GM18951 (cell line): ENCODE measurements around the gene CACNB4.
"Not testable (repeated sequence)": the region's sequence is repeated elsewhere in the genome, so short reads cannot be mapped to it uniquely, and the experiment has no call there.

Source experiments
- POLR2A ChIP-seq: IDR thresholded peaks from 4 replicates; pipeline ENCODE4 v1.6.1; 2011; ENCODE audit warnings: mild to moderate bottlenecking; ENCODE audit not compliant: insufficient read length, insufficient read depth; ENCODE audit errors: extremely low read depth
- in situ Hi-C: fragments of 300-500 bp; cut with MboI; formaldehyde crosslinking; loops from one replicate; pipeline ENCODE4 v1.12.0; 2022; ENCODE audit warnings: low sequenced_read_pairs, mixed read lengths, inconsistent platforms; ENCODE audit not compliant: unreplicated experiment

CACNB4 gene

GRCh38 chr2:151809073-151809383, 289.8 kb downstream of the CACNB4 start:
- in situ Hi-C loops: no loop called here

DNA sequence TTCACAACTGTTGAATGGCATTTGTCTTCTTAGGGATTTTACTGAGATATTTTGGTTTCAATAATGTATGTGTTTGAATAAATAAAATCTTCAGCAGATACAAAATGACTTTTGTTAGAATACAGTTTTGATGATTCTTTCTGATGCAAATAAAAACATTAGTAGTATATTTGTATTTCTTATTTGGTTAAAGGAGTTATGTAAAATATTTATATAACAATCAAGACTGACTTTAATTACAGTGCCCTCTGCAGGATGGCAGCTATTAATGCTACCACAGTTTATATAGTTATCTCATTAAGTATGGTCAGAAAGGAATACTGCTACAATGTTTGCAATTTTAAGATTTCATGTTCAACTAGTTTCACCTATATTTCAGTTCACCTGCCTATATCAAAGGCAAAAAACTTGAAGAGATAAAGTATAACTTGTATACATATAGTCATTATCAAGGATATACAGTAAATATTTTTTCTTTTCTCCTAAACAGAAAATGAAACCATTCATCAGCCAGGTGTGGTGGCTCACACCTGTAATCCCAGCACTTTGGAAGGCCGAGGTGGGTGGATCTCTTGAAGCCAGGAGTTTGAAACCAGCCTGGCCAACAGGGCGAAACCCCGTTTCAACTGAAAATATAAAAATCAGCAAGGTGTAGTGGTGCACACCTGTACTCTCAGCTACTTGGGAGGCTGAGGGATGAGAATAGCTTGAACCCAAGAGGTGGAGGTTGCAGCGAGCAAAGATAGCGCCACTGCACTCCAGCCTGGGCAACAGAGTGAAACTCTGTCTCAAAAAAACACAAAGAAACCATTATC, 290.4 kb downstream of the CACNB4 start:
- TF ChIP-seq POLR2A: no peak
- in situ Hi-C loops: no loop called here

More at GRCh38 chr2:151809073-151809383, 289.8 kb downstream of the CACNB4 start:
- no peak for TF ChIP-seq POLR2A

DNA sequence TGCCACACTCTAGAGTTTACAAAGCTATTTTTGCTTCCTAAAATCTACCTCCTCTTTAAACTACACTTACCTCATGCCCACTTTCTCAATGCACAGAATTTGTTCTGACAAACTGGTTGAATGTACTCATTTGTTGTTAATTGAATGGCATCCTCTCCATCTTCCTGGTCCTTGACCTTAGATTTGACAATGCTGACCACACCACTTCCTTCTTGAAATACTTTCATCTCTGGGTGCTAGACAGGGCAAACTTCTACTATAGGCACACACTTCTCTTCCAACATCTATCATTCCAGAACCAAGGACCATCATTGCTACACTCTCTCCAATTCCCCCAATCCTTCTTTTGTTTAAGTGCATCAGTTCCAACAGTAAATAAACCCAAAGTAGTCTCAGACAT, 292.9 kb downstream of the CACNB4 start:
- in situ Hi-C loops: no loop called here
- TF ChIP-seq POLR2A: no peak

DNA sequence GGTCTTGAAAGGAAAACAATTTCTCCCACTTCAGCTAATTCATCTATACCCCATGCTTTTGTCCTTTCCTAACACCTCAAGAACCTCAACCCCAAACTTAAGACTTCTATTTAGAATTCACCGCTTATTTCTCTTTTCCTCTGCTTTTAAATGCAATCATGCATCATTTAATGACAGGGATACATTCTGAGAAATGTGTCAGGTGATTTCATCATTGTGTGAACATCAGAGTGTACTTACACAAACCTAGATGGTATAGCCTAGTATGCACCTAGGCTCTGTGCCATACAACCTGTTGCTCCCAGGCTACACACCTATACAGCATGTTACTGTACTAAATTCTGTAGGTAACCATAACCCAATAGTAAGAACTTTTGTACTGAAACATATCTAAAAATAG, 293.5 kb downstream of the CACNB4 start:
- in situ Hi-C loops: no loop called here
- no peak for TF ChIP-seq POLR2A

GRCh38 chr2:151803811-151804210, 295.0 kb downstream of the CACNB4 start:
- no peak for TF ChIP-seq POLR2A
- in situ Hi-C loops: no loop called here

- no peak for TF ChIP-seq POLR2A
- in situ Hi-C loops: no loop called here
These were observed 296.5 kb downstream of the CACNB4 start for GRCh38 chr2:151802315-151802714.

GRCh38 chr2:151799886-151800292, 299.0 kb downstream of the CACNB4 start:
- TF ChIP-seq POLR2A: no peak
- in situ Hi-C loops: no loop called here

GRCh38 chr2:151796774-151797173, 302.1 kb downstream of the CACNB4 start:
- in situ Hi-C loops: no loop called here
- no peak for TF ChIP-seq POLR2A

GRCh38 chr2:151795646-151796240, 303.1 kb downstream of the CACNB4 start:
- TF ChIP-seq POLR2A: no peak
- in situ Hi-C loops: no loop called here

GRCh38 chr2:151794422-151794821, 304.4 kb downstream of the CACNB4 start:
- in situ Hi-C loops: not testable (repeated sequence)

- in situ Hi-C loops: no loop called here
- no peak for TF ChIP-seq POLR2A
These were observed 305.7 kb downstream of the CACNB4 start for GRCh38 chr2:151793123-151793522.

GRCh38 chr2:151792589-151792988, 306.3 kb downstream of the CACNB4 start:
- TF ChIP-seq POLR2A: no peak
- in situ Hi-C loops: no loop called here

- TF ChIP-seq POLR2A: no peak
- in situ Hi-C loops: no loop called here
These were observed 307.3 kb downstream of the CACNB4 start for GRCh38 chr2:151791545-151791944.

DNA sequence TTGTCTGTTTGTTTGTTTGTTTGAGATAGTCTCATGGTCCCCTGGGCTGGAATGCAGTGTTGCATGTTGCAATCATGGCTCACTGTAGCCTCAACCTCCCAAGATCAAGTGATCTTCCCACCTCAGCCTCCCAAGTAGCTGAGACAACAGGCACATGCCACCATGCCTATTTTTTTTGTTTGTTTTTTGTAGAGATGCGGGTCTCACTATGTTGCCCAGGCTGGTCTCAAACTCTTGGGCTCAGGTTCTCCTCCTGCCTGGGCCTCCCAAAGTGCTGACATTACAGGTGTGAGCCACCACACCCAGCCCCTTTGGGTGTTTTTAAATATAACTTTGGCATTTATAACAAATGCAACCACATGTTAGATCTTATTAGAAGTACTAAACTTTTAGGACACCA, 308.2 kb downstream of the CACNB4 start:
- no peak for TF ChIP-seq POLR2A
- in situ Hi-C loops: no loop called here
